Activated CD8-positive, alpha-beta T cell treated with anti-CD3 and anti-CD28 coated beads for 36 hours (primary cell): ENCODE data around the gene UBA52. TPM values are rescaled to one million over a fixed set of nuclear protein-coding genes. Genes with fewer than 3 reads are reported as not detected.
"Not testable (repeated sequence)": the region's sequence is repeated elsewhere in the genome, so short reads cannot be mapped to it uniquely, and the experiment has no call there.

Experiments
- ATAC-seq: fragments of 200-7000 bp; cut with Tn5 transposase; one replicate; pipeline ENCODE4 v1.10.0; 2021; ENCODE audit warnings: mild to moderate bottlenecking, moderate library complexity
- CTCF ChIA-PET: fragments of 350-600 bp; sonication (Branson Sonifier 250); formaldehyde crosslinking; loops from one replicate; lab custom pipeline; 2021; ENCODE audit warnings: antibody characterized with exemption; lab: Charles Lee
- POLR2A ChIA-PET: fragments of 350-600 bp; sonication (Branson Sonifier 250); formaldehyde crosslinking; loops from one replicate; lab custom pipeline; 2021; ENCODE audit warnings: antibody characterized with exemption; lab: Charles Lee
- DNase-seq: peaks from one replicate; pipeline ENCODE4 v3.0.0-alpha.2; 2020
- H3K27ac Mint-ChIP-seq: one replicate; pipeline ENCODE4 v1.8.0; 2021; ENCODE audit warnings: mild to moderate bottlenecking, mixed read lengths
- H3K27me3 Mint-ChIP-seq: one replicate; pipeline ENCODE4 v1.8.0; 2021; ENCODE audit warnings: mixed read lengths
- H3K36me3 Mint-ChIP-seq: one replicate; pipeline ENCODE4 v1.8.0; 2021; ENCODE audit warnings: low read depth, mixed read lengths
- H3K4me1 Mint-ChIP-seq: one replicate; pipeline ENCODE4 v1.8.0; 2021; ENCODE audit warnings: low read depth, mixed read lengths
- H3K4me3 Mint-ChIP-seq: one replicate; pipeline ENCODE4 v1.8.0; 2021; ENCODE audit warnings: mild to moderate bottlenecking, moderate library complexity, mixed read lengths
- H3K9me3 Mint-ChIP-seq: one replicate; pipeline ENCODE4 v1.8.0; 2021; ENCODE audit warnings: mixed read lengths
- CTCF ChIP-seq: fragments of 200-600 bp; IDR thresholded peaks from one replicate; pipeline ENCODE4 v1.8.0; 2022; ENCODE audit warnings: antibody characterized with exemption, mild to moderate bottlenecking
- intact Hi-C: fragments of 100-400 bp; cut with micrococcal nuclease; formaldehyde crosslinking; loops from one replicate; pipeline ENCODE4 v1.10.0; 2022
- total RNA-seq, 2 experiments: library from RNA; stranded (reverse); gene quantifications; one replicate each; pipeline ENCODE4 v1.2.3, GENCODE V29; 2021

Gene UBA52
- total RNA-seq, 2 experiments from 2014 or later = 1,795 to 1,837 TPM

GRCh38 chr19:18590273-18591272, 18.9 kb downstream of the UBA52 start:
- H3K4me3 Mint-ChIP-seq = peak overlapping the region; percentile 82
- H3K36me3 Mint-ChIP-seq = peaks cover 14% of the 10 kb centered on the region
- POLR2A ChIA-PET = interaction anchor here (0.8 to 4.0 kb wide), 4 partner anchors 18 to 250 kb away, joined by 3 to 51 read pairs (median 3); partner anchors contain the start of gene UBA52
- CTCF ChIA-PET = interaction anchor here (1.4 to 4.9 kb wide), 8 partner anchors 19 to 266 kb away, joined by 3 to 37 read pairs (median 5); partner anchors contain the start of gene UBA52
- H3K27me3 Mint-ChIP-seq = no peaks in the 10 kb centered on the region
- peak; percentile 50 for TF ChIP-seq CTCF
- no peaks in the 10 kb centered on the region for H3K9me3 Mint-ChIP-seq
- ATAC-seq (no peak), DNase-seq (peak; percentile 64)
- peaks cover 38% of the 10 kb centered on the region for H3K4me1 Mint-ChIP-seq
- intact Hi-C loops = loop anchor here (10.0 kb wide), 1 partner anchor 254 kb away; no protein-coding TSS in a partner anchor
- peak overlapping the region; percentile 88 for H3K27ac Mint-ChIP-seq

- CTCF ChIA-PET = interaction anchor here (0.8 to 4.9 kb wide), 4 partner anchors 20 to 395 kb away, joined by 3 to 37 read pairs (median 5); partner anchors contain the start of gene UBA52
- ATAC-seq (no peak), DNase-seq (no peak)
- Mint-ChIP-seq H3K27me3 (peaks cover 3% of the 10 kb centered on the region), H3K9me3 (no peaks in the 10 kb centered on the region), H3K36me3 (peaks cover 14% of the 10 kb centered on the region), H3K4me1 (peaks cover 37% of the 10 kb centered on the region), H3K4me3 (peak overlapping the region; percentile 8), H3K27ac (no peak overlapping the region)
- POLR2A ChIA-PET = interaction anchor here (1.5 kb wide), 1 partner anchor 164 kb away, joined by 4 read pairs; no protein-coding TSS in a partner anchor
- intact Hi-C loops = loop anchor here (10.0 kb wide), 1 partner anchor 253 kb away; no protein-coding TSS in a partner anchor
- no peak for TF ChIP-seq CTCF
These were observed 20.2 kb downstream of the UBA52 start for GRCh38 chr19:18591735-18592385.

GRCh38 chr19:18592732-18593131, 21.1 kb downstream of the UBA52 start:
- not testable (repeated sequence) for H3K27me3 Mint-ChIP-seq

GRCh38 chr19:18593367-18594095, 21.9 kb downstream of the UBA52 start:
- no peaks in the 10 kb centered on the region for H3K9me3 Mint-ChIP-seq
- DNase-seq (peak; percentile 60), ATAC-seq (no peak)
- H3K36me3 Mint-ChIP-seq = peaks cover 14% of the 10 kb centered on the region
- peaks cover 3% of the 10 kb centered on the region for H3K27me3 Mint-ChIP-seq
- peaks cover 31% of the 10 kb centered on the region for H3K4me1 Mint-ChIP-seq
- no peak overlapping the region for H3K27ac Mint-ChIP-seq
- intact Hi-C loops = loop anchor here (10.0 kb wide), 1 partner anchor 251 kb away; no protein-coding TSS in a partner anchor
- no peak for TF ChIP-seq CTCF
- POLR2A ChIA-PET = interaction anchor here (0.8 to 2.6 kb wide), 5 partner anchors 17 to 166 kb away, joined by 3 to 11 read pairs (median 4); partner anchors contain the start of genes FKBP8, TMEM59L and UBA52
- CTCF ChIA-PET = interaction anchor here (0.7 to 3.7 kb wide), 21 partner anchors 8 to 279 kb away, joined by 3 to 28 read pairs (median 4); partner anchors contain the start of genes CRTC1, ELL, FKBP8 and TMEM59L
- peak overlapping the region; percentile 67 for H3K4me3 Mint-ChIP-seq

More at GRCh38 chr19:18592732-18593131, 21.1 kb downstream of the UBA52 start:
- intact Hi-C loops = loop anchor here (10.0 kb wide), 1 partner anchor 252 kb away; no protein-coding TSS in a partner anchor
- H3K9me3 Mint-ChIP-seq, H3K4me3 Mint-ChIP-seq, ATAC-seq, DNase-seq, H3K27ac Mint-ChIP-seq: not testable (repeated sequence)
- CTCF ChIA-PET = interaction anchor here (1.4 to 3.7 kb wide), 6 partner anchors 11 to 254 kb away, joined by 4 to 28 read pairs (median 8); partner anchors contain the start of genes ELL and UBA52
- H3K4me1 Mint-ChIP-seq = peaks cover 35% of the 10 kb centered on the region
- H3K36me3 Mint-ChIP-seq = peaks cover 14% of the 10 kb centered on the region
- POLR2A ChIA-PET = interaction anchor here (1.1 to 2.6 kb wide), 4 partner anchors 16 to 165 kb away, joined by 4 to 11 read pairs (median 8); partner anchors contain the start of genes TMEM59L and UBA52
